Measurements from ENCODE around the gene RUNX2.

- TF ChIP-seq CTCF (IDR thresholded peaks at IDR 0.05) (no peak), EZH2 (IDR thresholded peaks at IDR 0.05; ENCODE audit: borderline replicate concordance, insufficient read depth, low read depth, low read length, poor library complexity, severe bottlenecking) (no peak)
Observed at GRCh38 chr6:45433533-45434380, 105.6 kb downstream of the RUNX2 start.
